Measurements from ENCODE around the gene TLDC2.
"Not testable (repeated sequence)": the region's sequence is repeated elsewhere in the genome, so short reads cannot be mapped to it uniquely, and the experiment has no call there.

TLDC2 gene

GRCh38 chr20:36871640-36872570 is 4.0 kb upstream of the TLDC2 start:
- no peak for FAIRE-seq

- FAIRE-seq, result no peak
These were observed 3.1 kb upstream of the TLDC2 start for GRCh38 chr20:36872852-36873251.

DNA sequence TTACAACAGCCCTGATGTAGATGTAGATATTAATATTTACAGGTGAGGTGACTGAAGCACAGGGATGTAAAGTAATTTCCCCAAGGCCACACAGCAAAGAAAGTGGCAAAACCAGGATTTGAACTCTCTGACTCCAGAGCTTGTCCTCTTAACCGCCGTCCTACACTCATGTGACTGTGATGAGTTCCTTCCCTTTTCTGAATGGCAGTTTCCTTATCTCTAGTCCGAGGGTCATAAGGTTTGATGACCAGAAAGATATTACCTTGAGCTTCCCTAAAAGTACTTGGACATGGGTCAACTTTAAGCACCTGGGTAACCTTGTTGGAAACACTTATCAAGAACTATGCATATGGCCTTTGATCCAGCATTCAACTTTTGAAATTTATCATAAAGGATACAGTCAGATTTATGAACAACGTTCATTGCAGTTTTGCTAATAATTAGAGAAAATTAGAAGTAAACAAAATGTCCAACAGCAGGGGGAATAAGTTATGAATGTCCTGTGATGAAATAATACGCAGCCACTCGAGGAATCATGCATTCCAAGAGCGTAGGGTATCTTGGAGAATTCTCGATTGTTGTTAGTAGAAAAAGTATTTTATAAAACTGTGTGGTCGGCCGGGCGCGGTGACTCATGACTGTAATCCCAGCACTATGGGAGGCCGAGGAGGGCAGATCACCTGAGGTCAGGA is 2.3 kb upstream of the TLDC2 start:
- no peak for FAIRE-seq

DNA sequence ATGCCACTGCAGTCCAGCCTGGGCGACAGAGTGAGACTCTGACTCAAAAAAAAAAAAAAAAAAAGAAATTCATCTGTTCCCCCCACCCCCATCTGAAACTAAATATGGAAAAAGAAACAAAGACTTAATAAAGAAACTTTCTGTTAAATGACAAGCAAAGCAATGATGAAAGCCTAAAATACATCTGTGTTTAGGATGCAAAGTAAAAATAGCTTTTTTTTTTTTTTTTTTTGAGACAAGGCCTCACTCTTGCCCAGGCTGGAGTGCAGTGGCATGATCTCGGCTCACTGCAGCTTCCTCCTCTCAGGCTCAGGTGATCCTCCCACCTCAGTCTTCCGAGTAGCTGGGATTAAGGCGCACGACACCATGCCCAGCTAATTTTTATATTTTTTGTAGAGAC is 845 bp upstream of the TLDC2 start:
- not testable (repeated sequence) for FAIRE-seq

GRCh38 chr20:36876473-36876833 is 515 bp downstream of the TLDC2 start:
- FAIRE-seq, result no peak

- no peak for FAIRE-seq
These were observed 3.0 kb downstream of the TLDC2 start for GRCh38 chr20:36878941-36879340.

DNA sequence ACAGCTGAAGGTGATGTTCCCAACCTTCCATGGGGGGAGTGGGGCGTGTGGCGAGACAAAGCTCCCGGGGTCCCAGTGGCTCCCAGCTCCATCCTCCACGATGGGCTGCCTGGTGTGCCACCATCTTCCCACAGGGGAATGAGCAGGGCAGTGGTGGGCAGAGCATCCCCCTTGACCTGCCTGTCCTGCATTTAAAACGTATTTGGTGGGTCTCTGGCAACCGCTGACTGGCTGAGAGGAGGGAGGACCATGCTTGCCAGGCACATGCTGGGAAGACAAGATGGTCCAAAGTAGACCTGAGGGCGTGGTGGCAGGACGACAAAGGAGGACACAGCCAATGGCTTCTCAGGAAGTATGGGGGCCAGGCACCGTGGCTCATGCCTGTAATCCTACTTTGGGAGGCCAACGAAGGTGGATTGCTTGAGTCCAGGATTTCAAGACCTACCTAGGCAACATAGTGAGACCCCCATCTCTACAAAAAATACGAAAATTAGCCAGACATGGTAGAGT is 4.9 kb downstream of the TLDC2 start:
- no peak for FAIRE-seq

- FAIRE-seq, result no peak
These were observed 5.4 kb downstream of the TLDC2 start for GRCh38 chr20:36881331-36881730.

GRCh38 chr20:36881888-36882287 is 6.0 kb downstream of the TLDC2 start:
- no peak for FAIRE-seq

GRCh38 chr20:36883977-36884535 is 8.1 kb downstream of the TLDC2 start:
- FAIRE-seq, result no peak

DNA sequence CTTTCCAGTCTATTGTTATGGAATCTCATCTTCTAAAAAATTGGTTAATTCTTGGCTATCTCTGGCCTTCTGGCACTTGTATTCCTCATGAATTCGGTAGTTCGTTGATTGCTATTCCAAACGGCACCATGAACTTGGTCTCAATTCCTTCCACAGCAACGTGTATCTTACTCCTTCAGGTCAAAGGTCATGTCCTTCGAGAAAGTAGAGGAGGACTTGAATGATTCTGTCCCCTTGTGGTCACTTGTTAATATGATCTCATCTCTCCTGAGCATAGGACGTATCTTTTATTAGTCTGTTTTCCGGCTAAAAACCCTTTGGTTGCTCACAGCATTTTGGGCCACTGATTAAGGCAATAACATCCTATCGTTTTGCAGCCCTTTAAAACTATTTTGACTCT is 9.4 kb downstream of the TLDC2 start:
- FAIRE-seq, result no peak

- FAIRE-seq, result no peak
These were observed 11.2 kb downstream of the TLDC2 start for GRCh38 chr20:36886859-36887751.

- no peak for FAIRE-seq
These were observed 11.8 kb downstream of the TLDC2 start for GRCh38 chr20:36887752-36888090.

DNA sequence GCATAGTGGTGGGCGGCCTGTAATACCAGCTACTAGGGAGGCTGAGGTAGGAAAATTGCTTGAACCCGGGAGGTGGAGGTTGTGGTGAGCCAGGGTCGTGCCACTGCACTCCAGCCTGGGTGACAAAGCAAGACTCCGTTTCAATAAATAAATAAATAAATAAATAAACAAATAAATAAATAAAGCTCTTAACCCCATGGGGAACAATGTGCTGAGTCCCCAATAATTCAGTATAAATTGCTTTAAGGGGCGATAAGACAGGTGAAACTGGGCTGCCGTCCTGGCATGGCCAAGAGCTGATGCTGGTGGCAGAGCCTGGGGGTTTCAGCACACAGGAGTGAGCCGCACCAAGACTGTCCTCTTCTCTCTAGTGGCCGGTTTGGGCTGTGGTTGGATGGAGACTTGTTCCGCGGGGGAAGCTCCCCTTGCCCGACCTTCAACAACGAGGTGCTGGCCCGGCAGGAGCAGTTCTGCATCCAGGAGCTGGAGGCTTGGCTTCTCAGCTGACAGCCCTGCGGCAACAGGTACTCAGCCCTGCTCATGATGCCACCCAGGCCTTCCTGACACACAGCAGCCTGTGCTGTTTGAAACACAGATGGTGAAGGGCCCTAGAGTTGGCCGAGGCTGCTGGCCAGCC is 13.1 kb downstream of the TLDC2 start:
- no peak for FAIRE-seq

GRCh38 chr20:36890586-36890985 is 14.6 kb downstream of the TLDC2 start:
- FAIRE-seq, result no peak

DNA sequence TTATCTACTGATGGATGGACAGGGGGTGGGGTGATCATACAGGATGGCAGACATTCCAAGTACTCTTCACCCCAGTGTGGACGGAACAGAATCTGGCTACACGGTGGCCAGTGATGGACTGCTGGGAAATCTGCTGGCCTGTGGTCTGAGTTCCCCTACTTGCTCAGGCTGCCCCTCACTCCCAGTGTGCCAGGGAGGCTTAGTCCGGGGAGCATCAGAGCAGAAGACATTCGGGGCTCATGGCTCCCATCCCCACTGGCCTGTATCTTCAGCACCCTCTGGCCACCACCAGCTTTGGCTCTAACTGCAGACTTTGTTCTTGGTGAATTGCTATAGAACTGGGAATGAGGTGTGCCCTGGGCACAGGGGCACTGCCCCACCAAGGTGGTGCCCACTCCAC is 15.3 kb downstream of the TLDC2 start:
- FAIRE-seq, result no peak

DNA sequence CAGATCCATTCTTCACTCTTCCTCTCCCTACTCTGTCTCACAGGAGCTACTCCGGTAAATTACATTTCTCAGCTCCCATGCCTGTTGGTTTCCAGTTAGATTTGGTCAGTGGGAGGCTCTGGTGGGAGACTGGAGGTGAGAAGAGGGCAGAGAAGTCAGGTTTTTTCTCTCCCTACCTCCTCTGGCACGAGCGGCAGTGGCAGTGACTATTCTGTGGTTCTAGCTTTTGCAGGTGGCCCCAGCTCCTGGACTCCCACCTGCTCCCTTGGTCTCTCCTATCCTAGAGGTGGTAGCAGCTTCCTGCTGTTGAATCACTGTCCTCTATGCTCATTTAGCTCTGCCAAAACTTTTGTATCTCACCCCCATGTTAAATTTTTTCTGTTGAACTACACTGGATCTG is 17.9 kb downstream of the TLDC2 start:
- no peak for FAIRE-seq

- no peak for FAIRE-seq
These were observed 19.1 kb downstream of the TLDC2 start for GRCh38 chr20:36895036-36895435.

DNA sequence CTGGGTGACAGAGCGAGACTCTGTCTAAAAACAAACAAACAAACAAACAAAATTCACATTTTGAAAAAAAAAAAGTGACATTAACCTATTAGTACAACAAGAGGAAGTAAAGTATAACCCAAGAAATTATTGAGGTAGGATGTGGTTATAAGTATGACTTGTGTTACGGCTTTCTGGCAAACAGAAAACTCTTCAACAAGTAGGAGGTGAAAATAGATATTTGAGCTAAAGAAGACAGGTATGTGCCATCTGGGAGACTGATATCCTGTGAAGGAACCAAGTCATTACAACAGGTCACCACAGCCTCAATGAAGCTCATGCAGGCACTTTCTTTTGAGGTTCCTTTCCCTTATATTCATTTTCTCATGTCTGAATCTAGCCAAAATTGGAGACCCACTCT is 28.8 kb downstream of the TLDC2 start:
- FAIRE-seq, result no peak

DNA sequence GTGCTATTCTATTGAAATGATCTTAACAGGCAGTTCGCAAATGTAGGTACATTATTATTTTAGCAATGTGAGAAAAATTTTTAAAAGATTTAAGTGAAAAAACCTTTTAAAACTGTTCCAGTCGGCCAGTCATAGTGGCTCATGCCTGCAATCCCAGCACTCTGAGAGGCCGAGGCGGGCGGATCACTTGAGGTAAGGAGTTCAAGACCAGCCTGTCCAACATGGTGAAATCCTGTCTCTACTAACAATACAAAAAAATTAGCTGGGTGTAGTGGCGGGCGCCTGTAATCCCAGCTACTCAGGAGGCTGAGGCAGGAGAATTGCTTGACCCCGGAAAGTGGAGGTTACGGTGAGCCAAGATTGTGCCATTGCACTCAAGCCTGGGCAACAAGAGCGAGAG is 29.6 kb downstream of the TLDC2 start:
- not testable (repeated sequence) for FAIRE-seq

GRCh38 chr20:36906086-36906485 is 30.1 kb downstream of the TLDC2 start:
- FAIRE-seq, result not testable (repeated sequence)

GRCh38 chr20:36908603-36909002 is 32.7 kb downstream of the TLDC2 start:
- FAIRE-seq, result no peak

All from islet of Langerhans (tissue), 1 donor.